Measurements from ENCODE around the gene EFCAB14. TPM values are rescaled to one million over a fixed set of nuclear protein-coding genes. Genes with fewer than 3 reads are reported as not detected.
A peak's percentile ranks its signal among the peaks of the same experiment; 100 is the strongest.
"Not testable (repeated sequence)": the region's sequence is repeated elsewhere in the genome, so short reads cannot be mapped to it uniquely, and the experiment has no call there.

The EFCAB14 gene
- total RNA-seq, 4 donors from 2014 or later: 68.7 to 98.8 (median 88.9) TPM

- no peak for TF ChIP-seq CTCF (IDR thresholded peaks at IDR 0.05)
- no peak for TF ChIP-seq POLR2A (IDR thresholded peaks at IDR 0.05)
- H3K36me3 ChIP-seq: peaks cover 0 to 95% (median 17%) of the 10 kb centered on the region in 3 donors
- DNase-seq: no peak
- intact Hi-C loops (cut with DNase I): no loop called here
- no peaks in the 10 kb centered on the region for H3K9me3 ChIP-seq
- H3K4me1 ChIP-seq: no peaks in the 10 kb centered on the region
- WGBS, 2 donors: 86% methylated on average over 2 of the region's 2 CpGs
- H3K27me3 ChIP-seq: no peaks in the 10 kb centered on the region
- H3K4me3 ChIP-seq: no peak overlapping the region
- no peak overlapping the region for H3K27ac ChIP-seq
These were observed 59.5 kb downstream of the EFCAB14 start for GRCh38 chr1:46659307-46659870.

GRCh38 chr1:46657775-46658174, 61.1 kb downstream of the EFCAB14 start:
- Histone ChIP-seq H3K27me3 (no peaks in the 10 kb centered on the region), H3K4me3 (no peak overlapping the region), H3K9me3 (no peaks in the 10 kb centered on the region), H3K36me3 (peaks cover 0 to 96% (median 8%) of the 10 kb centered on the region in 3 donors), H3K27ac (peak overlapping the region in 1 of 4 donors; percentile 6), H3K4me1 (peaks cover 0 to 13% (median 0%) of the 10 kb centered on the region in 3 donors)
- WGBS, 2 donors: 71 to 75% methylated on average over 1 of the region's 1 CpG
- intact Hi-C loops (cut with DNase I): no loop called here
- no peak for DNase-seq
- TF ChIP-seq CTCF (IDR thresholded peaks at IDR 0.05) (no peak), POLR2A (IDR thresholded peaks at IDR 0.05) (no peak)

DNA sequence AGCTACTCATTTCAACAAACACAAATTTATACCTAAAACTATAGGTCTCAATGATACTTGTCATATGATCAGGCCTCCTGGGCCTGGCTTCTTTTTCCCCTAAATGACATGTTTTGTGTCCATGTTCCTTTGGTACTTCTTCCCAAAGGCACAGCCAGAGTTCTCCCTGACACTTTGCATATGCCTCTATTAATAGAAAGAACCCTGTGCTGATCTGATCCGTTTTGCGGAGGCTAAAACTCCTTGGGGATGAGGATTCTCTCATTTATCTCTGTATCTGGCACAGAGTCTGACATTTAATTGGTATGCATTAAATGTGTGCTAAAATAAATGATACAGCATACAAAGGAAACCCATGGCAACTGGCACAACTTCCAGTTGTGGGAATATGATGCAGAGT, 62.3 kb downstream of the EFCAB14 start:
- H3K27ac ChIP-seq: peak overlapping the region in 1 of 4 donors; percentile 6
- intact Hi-C loops (cut with DNase I): no loop called here
- H3K27me3 ChIP-seq: no peaks in the 10 kb centered on the region
- peaks cover 0 to 22% (median 0%) of the 10 kb centered on the region in 3 donors for H3K4me1 ChIP-seq
- WGBS, 2 donors: 42 to 56% methylated on average over 2 of the region's 2 CpGs
- DNase-seq: no peak
- peaks cover 0 to 95% (median 8%) of the 10 kb centered on the region in 3 donors for H3K36me3 ChIP-seq
- H3K9me3 ChIP-seq: no peaks in the 10 kb centered on the region
- no peak overlapping the region for H3K4me3 ChIP-seq
- no peak for TF ChIP-seq CTCF (IDR thresholded peaks at IDR 0.05)
- no peak for TF ChIP-seq POLR2A (IDR thresholded peaks at IDR 0.05)

GRCh38 chr1:46655848-46656247, 63.1 kb downstream of the EFCAB14 start:
- Histone ChIP-seq H3K4me3 (no peak overlapping the region), H3K27me3 (no peaks in the 10 kb centered on the region), H3K4me1 (peaks cover 0 to 22% (median 0%) of the 10 kb centered on the region in 3 donors), H3K9me3 (no peaks in the 10 kb centered on the region), H3K36me3 (peaks cover 0 to 90% (median 8%) of the 10 kb centered on the region in 3 donors), H3K27ac (no peak overlapping the region)
- no peak for DNase-seq
- no peak for TF ChIP-seq CTCF (IDR thresholded peaks at IDR 0.05)
- TF ChIP-seq POLR2A (IDR thresholded peaks at IDR 0.05): no peak
- intact Hi-C loops (cut with DNase I): no loop called here

DNA sequence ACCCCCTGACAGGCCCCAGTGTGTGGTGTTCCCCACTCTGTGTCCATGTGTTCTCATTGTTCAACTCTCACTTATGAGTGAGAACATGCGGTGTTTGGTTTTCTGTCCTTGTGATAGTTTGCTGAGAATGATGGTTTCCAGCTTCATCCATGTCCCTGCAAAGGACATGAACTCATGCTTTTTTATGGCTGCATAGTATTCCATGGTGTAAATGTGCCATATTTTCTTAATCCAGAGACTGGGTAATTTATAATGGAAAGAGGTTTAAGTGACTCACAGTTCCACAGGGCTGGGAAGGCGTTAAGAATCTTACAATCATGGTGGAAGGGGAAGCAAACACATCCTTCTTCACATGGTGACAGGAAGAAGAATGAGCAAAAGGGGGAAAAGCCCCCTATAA, 64.2 kb downstream of the EFCAB14 start:
- intact Hi-C loops (cut with DNase I); H3K27me3 ChIP-seq; H3K27ac ChIP-seq; DNase-seq; H3K9me3 ChIP-seq; H3K4me3 ChIP-seq: not testable (repeated sequence)
- H3K4me1 ChIP-seq: peaks cover 0 to 22% (median 0%) of the 10 kb centered on the region in 3 donors
- H3K36me3 ChIP-seq: peaks cover 0 to 92% (median 8%) of the 10 kb centered on the region in 3 donors
- WGBS, 2 donors: 96% methylated on average over 2 of the region's 2 CpGs
